HG03196 (cell line): ENCODE measurements around the gene GNB4.
A peak's percentile ranks its signal among the peaks of the same experiment; 100 is the strongest.

ENCODE experiments used
- ATAC-seq: cut with Tn5 transposase; IDR thresholded peaks from one replicate; pipeline ENCODE4 v1.9.1; 2021; ENCODE audit not compliant: unreplicated experiment

Gene GNB4

GRCh38 chr3:179451265-179452175 lies at the start of gene GNB4:
Gene GNB4, minus strand, starts transcription at chr3:179451470. Its CDS starts 25,270 bp downstream, at chr3:179426200.
- peak; percentile 84 for ATAC-seq

DNA sequence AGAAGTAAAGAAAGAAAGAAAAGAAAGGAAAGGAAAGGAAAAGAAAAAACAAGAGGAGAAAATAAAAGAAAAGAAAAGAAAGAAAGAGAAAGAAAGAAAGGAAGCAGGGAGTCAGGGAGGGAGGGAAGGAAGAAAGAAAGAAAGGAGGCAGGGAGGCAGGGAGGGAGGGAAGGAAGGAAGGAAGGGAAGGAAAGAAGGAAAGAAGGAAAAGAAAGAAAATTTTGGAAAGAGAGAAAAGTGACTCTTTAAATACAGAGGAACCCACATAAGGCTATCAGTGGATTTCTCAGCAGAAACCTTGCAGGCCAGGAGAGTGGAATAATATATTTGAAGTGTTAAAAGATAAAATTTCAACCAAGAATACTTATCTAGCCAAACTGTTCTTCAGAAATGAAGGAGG lies 44.2 kb upstream of the GNB4 start:
- no peak for ATAC-seq

GRCh38 chr3:179493260-179493659 lies 42.0 kb upstream of the GNB4 start:
- no peak for ATAC-seq

GRCh38 chr3:179488213-179488612 lies 36.9 kb upstream of the GNB4 start:
- ATAC-seq: no peak

- ATAC-seq: no peak
Measured at GRCh38 chr3:179486806-179487205, 35.5 kb upstream of the GNB4 start.

GRCh38 chr3:179482857-179483256 lies 31.6 kb upstream of the GNB4 start:
- ATAC-seq: no peak

GRCh38 chr3:179476215-179476614 lies 24.9 kb upstream of the GNB4 start:
- no peak for ATAC-seq

- no peak for ATAC-seq
Measured at GRCh38 chr3:179474480-179474879, 23.2 kb upstream of the GNB4 start.

- no peak for ATAC-seq
Measured at GRCh38 chr3:179473565-179473964, 22.3 kb upstream of the GNB4 start.

DNA sequence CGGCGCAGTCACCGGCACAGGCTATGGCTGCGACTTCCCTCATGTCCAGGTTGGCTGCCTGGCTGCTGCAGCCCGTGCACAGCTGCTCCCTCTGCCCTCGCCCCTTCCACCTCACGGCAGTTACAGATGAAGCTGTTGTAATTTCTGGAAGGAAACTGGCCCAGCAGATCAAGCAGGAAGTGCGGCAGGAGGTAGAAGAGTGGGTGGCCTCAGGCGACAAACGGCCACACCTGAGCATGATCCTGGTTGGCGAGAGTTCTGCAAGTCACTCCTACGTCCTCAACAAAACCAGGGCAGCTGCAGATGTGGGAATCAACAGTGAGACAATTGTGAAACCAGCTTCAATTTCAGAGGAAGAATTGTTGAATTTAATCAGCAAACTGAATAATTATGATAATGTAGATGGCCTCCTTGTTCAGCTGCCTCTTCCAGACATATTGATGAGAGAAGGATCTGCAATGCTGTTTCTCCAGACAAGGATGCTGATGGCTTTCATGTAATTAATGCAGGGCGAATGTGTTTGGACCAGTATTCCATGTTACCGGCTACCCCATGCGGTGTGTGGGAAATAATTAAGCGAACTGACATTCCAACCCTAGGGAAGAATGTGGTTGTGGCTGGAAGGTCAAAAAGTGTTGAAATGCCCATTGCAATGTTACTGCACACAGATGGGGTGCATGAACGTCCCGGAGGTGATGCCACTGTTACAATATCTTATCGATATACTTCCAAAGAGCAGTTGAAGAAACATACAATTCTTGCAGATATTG lies 13.2 kb upstream of the GNB4 start:
- no peak for ATAC-seq

DNA sequence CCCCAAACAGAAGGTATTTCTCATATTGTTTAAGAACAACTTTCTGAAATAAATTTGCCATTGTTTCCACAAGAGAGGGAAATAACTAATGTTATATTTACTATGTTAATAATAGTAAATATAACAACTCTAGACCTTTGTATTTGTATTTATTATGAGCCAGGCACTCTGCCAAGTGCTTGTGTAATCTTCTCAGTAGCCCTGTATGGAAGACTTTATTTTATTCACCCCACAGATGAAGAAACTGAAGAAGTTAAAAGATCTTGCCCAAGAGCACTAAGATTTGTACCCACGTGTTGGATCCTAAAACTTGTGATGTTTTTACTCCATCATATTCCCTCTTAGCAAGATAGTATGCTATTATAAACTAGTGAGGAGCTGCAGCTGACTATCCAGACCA lies 12.0 kb upstream of the GNB4 start:
- ATAC-seq: no peak

DNA sequence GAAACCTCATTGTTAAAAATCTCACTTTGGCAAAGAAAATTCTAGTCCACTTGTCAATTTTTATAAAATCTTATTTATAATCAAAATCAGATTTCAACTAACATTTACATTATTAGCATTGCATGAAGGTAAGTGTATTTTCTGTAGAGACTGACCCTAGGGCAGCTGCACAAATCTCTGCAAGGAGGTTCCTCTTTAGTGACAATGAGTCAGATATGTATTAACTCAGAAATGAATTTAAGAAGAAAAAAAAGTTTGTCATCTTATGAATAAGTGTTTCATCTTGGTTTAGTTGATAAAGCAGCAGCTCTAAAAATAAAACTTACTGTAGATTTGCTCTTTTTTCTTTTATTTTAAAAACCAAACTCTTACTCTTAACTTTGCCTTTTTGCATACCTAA lies 9.0 kb upstream of the GNB4 start:
- ATAC-seq: no peak

GRCh38 chr3:179455954-179456353 lies 4.7 kb upstream of the GNB4 start:
- no peak for ATAC-seq

GRCh38 chr3:179454887-179455286 lies 3.6 kb upstream of the GNB4 start:
- no peak for ATAC-seq

GRCh38 chr3:179453967-179454366 lies 2.7 kb upstream of the GNB4 start:
- ATAC-seq: no peak

GRCh38 chr3:179452872-179453271 lies 1.6 kb upstream of the GNB4 start:
- ATAC-seq: no peak

- no peak for ATAC-seq
Measured at GRCh38 chr3:179452176-179452564, 900 bp upstream of the GNB4 start.

DNA sequence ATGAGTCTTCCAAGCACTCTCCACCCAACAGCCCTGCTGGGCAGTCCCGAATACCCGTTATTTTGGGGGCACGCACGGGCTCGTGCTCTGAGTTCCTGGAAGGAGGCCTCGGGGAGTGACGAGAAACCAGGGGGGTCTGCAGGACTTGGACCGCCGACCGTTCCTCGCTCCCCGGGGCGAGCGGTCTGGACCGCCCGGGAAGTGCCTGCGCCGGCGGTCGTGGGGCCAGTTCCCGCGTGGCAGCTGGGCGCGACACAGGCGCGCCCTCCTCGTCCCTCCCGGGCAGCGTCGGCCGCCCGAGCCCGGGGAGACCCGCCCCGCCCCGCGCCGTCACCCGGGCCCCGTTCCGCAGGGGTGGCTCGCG lies 387 bp downstream of the GNB4 start:
- peak; percentile 41 for ATAC-seq

- no peak for ATAC-seq
Measured at GRCh38 chr3:179450261-179450701, 989 bp downstream of the GNB4 start.

DNA sequence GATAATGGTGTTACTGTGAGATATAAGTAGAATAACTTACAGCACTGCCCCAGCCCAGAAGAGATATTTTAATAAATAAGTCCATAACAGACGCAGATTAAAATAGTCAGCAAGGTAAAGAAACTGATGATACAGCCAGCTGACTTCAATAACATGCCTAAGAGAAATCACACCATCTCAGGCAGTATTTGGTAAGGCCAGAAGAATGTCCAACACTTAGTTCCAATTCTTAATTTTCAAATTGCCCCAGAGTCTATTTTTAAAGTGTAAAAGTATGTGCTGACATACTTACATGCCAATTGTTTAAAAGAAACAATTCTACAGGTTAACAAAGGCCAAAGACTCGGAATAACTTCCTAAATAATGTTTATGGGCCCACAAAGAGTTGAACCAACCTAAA lies 1.6 kb downstream of the GNB4 start:
- ATAC-seq: no peak

DNA sequence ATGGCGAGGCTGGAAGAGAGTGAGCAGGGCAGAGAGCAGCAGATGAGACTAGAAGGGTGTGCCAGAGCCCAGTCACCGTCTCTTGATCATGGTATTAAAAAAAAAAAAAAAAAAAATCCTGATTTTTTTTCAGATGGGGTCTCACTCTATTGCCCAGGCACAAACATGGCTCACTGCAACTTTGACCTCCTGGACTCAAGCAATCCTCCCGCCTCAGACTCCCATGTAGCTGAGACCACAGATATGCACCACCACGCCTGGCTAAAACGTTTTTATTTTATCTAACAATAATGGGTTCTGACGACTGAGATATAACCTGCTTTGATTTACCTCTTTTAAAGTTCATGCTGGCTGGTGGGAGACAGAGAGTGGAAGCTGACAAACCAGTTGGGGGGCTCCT lies 4.0 kb downstream of the GNB4 start:
- ATAC-seq: no peak

DNA sequence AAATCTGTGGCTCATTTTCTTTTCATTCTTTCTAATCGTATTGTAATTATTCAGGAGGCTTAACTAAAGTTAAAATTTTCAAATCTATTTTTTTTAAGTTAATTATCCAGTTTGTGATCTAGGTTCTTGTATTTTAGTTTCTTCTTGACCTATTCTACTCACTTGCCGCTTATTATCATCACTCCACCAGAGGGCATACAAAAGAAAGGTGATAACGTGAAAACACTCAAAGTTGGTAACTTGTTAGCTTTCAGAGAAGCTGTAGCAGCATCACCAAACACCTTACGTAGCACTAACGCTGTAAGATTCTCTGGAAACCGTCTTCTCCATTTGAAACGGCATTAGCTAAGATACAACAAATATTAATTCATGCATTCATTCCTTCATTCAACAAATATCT lies 4.8 kb downstream of the GNB4 start:
- no peak for ATAC-seq
